Stimulated activated CD8-positive, alpha-beta memory T cell treated with anti-CD3 and anti-CD28 coated beads, Interleukin-4, amount 100 ng/mL, for 24 hours (primary cell): ENCODE results near the gene RAD54L.
"Not testable (repeated sequence)": the region's sequence is repeated elsewhere in the genome, so short reads cannot be mapped to it uniquely, and the experiment has no call there.

Experiments used
- DNase-seq: peaks from one replicate; pipeline ENCODE4 v3.0.0-alpha.2; 2020; ENCODE audit warnings: low read depth

The RAD54L gene

DNA sequence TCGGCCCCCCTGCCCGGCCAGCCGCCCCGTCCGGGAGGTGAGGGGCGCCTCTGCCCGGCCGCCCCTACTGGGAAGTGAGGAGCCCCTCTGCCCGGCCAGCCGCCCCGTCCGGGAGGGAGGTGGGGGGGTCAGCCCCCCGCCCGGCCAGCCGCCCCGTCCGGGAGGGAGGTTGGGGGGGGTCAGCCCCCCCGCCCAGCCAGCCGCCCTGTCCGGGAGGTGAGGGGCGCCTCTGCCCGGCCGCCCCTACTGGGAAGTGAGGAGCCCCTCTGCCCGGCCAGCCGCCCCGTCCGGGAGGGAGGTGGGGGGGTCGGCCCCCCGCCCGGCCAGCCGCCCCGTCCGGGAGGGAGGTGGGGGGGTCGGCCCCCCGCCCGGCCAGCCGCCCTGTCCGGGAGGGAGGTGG, 5.8 kb upstream of the RAD54L start:
- not testable (repeated sequence) for DNase-seq

DNA sequence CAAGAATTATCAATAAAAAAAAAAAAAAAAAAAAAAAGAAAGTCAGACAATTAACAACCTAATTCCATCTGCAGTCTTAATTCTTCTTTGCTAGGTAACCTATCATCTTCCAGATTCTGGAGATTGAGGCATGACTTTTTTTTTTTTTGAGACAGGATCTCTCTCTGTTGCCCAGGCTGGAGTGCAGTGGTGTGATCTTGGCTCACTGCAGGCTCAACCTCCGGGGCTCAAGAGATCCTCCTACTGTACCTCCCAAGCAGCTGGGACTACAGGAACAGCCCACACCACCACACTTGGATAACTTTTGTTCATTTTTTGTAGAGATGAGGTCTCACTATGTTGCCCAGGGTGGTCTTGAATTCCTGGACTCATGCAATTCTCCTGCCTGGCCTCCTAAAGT, 4.6 kb upstream of the RAD54L start:
- DNase-seq, result no peak

DNA sequence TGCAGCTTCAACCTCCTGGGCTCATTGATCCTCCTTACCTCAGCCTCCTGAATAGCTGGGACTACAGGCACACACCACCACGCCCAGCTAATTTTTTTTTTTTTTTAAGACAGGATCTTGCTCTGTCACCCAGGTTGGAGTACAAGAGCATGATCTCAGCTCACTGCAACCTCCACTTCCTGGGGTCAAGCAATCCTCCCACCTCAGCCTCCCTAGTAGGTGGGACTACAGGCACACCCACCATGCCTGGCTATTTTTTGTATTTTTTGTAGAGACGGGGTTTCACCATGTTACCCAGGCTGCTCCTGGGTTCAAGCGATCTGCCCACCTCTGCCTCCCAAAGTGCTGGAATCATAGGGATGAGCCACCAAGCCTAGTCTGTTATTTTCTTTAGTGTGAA, 3.7 kb upstream of the RAD54L start:
- DNase-seq, result not testable (repeated sequence)

DNA sequence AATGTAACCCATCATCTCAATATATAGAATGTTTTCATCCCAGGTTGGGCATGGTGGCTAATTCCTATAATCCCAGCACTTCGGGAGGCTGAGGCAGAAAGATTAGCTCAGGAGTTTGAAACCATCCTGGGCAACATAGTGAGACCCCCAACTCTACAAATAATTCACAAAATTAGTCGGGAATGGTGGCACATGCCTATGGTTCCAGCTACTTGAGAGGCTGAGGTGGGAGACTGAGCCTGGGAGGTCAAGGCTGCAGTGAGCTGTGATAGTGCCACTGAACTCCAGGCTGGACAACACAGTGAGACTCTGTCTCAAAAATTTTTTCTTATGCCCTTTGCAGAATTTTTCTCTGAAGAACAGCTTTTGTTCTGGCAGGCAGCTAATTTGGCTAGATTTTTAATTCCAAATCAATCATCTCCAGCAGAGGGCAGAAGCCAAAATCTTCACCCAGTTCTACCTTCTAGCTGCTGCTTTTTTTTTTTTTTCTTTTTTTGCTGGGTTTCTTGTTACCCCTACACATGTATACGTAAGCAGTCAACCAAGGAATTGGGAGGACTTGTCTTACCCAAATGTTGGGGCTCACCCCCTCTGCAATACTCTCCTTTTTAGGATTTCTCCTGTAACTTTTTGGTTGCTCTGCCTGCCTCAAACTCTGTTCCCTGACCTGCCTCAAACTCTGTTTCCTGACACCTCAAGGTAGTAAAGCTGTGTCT, 2.7 kb upstream of the RAD54L start:
- DNase-seq, result no peak

DNA sequence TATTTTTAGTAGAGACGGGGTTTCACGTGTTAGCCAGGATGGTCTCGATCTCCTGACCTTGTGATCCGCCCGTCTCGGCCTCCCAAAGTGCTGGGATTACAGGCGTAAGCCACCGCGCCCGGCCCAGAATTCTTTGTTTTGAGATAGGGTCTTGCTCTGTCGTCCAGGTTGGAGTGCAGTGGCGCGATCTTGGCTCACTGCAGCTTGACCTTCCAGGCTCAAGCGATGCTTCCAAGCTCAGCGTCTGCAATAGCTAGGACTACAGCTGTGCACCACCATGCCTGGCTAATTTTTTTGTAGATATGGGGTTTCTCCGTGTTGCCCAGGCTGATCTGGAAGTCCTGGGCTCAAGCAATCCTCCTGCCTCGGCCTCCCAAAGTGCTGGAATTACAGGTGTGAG, 1.4 kb upstream of the RAD54L start:
- not testable (repeated sequence) for DNase-seq

DNA sequence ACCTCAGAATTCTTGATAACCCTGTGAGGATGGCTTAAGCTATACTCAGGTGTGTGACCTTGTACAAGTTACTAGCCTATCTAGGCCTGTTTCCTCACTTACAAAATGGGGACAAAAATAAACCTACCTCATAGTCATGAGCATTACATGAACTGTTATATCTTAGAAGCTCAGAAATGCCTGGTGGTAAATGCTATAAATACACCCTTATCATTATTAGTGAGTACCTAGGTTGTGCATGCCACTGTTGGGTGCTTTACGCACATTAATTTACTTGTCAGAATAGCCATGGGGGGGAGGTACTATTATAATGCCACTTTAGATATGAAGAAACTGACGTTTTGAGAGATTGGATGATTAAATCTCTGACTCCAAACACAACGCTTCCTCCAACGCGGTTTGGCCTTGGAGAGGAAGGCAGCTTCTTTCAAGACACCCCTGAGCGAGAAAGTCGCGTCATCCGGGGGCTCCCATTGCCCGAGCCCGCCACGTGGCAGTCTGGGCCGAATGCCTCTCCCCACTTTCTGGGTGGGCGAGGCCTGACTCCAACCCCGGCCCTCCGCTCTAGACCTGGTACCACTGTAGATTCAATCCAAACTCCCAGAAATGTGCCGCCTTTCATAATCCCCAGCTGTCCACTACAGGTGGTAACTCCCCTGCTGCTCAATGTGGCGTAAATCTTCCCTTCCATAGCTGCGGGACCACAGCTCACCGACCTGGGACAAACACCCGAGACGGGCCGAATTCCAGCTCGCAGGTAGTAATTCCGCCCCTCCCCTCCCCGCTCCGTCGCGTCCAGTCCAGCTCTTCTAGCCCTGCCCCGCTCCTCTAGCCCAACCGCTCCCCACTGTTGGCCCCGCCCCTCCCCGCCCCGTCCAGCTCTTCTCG, 771 bp upstream of the RAD54L start:
- peak; percentile 49 for DNase-seq

DNA sequence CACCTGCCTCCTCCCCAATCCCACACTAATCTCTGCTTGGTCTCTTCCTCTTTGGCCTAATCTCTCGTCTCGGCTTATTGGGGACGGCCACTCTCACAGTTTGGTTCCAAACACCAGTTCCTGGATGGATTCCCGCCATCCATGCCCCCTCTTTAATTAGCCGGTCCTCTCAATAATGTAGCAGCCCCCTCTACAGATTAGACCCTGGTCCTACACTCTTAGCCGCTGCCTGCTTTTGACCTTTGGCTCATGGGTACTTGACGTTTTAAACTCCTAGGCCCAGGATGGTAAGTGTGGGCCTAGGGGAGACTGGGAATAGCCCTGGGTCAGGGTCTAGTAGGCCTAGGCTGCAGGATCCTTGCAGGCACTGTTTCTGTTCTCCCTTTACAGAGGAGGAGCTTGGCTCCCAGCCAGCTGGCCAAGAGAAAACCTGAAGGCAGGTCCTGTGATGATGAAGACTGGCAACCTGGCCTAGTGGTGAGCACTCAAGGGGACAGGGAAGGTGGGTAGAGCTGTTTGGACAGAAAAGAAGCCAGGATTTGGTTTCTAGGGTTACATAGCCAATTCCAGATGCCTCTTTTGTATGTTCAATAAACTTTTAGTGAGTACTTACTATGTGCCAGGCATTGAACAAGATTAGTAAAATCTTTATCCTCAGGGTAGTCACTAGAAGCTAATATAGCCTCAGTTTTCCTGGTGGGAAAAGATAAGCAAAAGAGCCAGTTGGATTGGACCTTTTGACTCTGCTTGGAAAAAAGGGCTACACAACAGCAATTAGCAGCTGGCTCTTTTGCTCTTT, 758 bp downstream of the RAD54L start:
- no peak for DNase-seq

DNA sequence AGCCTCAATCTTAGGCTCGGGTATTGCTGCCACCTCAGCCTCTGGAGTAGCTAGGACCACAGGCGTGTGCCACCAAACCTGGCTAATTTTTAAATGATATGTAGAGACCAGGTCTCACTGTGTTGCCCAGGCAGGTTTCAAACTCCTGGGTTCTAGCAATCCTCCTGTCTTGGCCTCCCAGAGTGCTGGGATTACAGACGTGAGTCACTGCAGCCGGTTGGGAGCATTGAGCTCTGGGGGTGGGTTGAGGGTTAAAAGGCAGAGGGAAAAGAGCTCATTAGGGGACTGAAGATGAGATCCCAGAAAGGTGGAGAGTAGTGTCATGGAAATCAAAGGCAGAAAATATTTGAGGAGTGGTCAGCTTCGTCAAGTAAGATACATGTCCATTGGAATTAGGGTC, 7.1 kb downstream of the RAD54L start:
- DNase-seq, result no peak

DNA sequence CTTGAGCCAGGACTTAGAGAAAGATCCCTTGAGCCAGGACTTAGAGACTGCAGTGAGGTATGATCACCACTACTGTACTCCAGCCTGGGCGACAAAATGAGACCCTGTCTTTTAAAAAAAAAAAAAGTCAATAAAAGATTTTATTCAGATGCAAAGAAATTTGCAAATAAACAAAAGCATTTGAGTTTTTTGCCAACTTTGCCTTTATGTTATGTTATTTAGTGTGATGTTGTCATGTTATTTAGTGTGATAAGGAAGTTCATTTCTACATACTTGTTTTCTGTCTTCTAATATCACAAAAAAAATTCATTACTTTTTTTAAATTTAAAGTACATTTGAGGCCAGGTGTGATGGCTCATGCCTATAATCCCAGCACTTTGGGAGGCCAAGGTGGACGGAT, 9.0 kb downstream of the RAD54L start:
- DNase-seq, result no peak

DNA sequence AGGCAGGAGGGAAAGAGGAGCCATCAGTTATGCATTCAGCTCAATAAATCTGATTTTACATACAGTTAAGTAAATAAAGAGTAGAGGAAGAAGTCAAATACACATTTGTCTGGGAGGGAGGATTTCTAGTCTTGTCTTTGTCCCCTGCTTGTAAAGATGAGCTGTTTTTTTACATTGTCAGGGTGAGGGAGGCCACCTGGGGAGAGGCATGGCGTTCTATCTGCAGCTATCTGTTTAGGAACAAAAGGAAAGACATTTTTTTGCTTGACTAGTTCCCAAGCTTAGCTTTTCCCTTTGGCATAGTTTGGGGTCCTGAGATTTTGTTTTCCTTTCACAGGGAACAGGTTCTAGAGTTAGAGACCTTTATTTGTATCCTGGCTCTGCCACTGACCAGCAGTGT, 14.9 kb downstream of the RAD54L start:
- no peak for DNase-seq

DNA sequence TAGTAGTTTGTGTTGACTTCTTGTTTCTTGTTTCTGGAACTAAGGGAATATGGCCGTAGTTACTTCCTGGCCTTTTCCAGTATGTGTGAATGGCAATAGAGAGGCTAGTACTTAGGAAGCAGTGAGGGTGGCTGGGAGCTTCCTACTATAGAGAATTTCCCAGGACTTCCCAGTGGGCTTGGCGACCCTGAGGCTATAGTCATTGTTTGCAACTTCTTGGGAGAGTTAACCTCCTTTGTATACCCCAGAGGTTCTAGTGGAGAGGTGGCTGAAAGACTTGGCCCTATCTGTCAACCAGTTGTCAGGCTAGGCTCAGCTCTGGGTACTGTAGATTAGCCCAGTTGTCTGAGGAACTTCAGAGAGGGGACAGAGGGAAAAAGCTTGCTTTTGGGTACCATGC, 15.6 kb downstream of the RAD54L start:
- no peak for DNase-seq

DNA sequence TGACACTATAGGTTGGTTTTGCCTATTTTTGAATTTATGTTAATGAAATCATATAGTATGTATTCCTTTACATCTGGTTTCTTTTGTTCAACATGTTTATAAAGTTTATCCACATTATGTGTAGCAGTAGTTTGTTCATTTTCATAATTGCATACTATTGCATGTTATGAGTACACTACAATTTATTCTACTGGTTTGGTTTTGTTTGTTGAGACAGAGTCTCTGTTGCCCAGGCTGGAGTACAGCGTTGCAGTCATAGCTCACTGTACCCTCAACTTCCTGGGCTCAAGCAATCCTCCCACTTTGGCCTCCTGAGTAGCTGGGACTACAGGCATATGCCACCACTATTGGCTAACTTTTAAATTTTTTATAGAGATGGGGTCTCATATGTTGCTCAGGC, 21.0 kb downstream of the RAD54L start:
- no peak for DNase-seq

DNA sequence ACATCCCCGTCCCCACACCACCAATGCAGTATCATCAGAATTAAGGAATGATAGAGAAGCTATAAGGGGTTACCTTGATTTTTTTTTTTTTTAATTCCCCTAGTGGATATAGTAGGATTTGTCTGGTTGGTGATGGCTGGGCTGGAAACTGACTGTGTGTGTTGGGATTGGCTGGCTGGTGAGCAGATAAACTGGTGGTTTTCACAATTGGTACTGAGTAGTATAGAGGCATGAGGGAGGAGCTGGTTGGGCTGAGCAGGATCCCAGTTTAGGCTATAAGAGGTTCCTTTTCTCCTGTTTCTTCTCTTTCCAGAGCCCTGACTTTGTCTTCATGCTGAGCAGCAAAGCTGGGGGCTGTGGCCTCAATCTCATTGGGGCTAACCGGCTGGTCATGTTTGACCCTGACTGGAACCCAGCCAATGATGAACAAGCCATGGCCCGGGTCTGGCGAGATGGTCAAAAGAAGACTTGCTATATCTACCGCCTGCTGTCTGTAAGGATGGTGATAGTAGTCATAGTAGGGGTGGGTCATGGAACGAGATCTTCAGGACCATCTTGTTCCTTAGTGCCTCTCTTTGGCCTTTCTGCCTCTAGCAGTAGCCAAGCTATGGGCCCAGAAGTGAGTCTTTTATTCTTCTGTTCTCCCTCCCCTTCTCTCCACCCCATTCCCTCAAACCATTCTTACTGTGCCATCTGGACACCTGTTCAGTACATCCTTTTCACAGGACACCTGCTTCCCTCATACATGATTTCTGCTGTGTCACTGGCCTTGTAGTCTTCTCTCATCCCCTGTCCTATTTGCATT, 26.9 kb downstream of the RAD54L start:
- DNase-seq, result no peak

DNA sequence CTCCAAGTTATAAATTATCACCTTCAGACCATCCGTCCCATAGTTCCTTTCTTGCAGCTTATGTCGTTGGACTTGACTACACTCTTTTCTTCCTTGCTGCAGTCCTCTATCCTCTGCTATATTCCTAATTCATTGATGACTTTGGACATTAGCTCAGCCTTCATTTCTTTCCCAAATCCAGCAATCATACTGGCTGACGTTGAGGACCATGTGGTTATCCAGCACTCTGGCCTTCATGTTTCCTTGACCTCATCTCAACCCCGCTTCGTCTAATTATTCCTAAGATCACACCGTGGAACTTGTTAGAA, 27.4 kb downstream of the RAD54L start:
- DNase-seq, result no peak

DNA sequence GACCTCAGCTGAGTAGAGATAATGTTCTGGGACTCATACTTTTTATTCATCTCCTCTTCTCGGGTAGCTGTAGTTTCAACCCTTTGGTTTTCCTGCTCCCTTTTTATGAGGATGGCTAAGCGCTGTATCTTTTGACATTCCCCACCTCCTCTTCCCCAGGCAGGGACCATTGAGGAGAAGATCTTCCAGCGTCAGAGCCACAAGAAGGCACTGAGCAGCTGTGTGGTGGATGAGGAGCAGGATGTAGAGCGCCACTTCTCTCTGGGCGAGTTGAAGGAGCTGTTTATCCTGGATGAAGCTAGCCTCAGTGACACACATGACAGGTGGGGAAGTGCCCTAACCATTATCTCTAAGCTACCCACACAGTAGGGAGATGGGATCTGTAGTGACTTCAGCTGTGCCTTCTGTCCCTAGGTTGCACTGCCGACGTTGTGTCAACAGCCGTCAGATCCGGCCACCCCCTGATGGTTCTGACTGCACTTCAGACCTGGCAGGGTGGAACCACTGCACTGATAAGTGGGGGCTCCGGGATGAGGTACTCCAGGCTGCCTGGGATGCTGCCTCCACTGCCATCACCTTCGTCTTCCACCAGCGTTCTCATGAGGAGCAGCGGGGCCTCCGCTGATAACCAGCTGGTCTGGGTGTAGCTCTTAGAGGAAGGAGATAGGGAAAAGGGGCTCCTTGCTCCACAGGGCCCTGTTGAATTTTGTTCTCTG, 30.3 kb downstream of the RAD54L start:
- no peak for DNase-seq

DNA sequence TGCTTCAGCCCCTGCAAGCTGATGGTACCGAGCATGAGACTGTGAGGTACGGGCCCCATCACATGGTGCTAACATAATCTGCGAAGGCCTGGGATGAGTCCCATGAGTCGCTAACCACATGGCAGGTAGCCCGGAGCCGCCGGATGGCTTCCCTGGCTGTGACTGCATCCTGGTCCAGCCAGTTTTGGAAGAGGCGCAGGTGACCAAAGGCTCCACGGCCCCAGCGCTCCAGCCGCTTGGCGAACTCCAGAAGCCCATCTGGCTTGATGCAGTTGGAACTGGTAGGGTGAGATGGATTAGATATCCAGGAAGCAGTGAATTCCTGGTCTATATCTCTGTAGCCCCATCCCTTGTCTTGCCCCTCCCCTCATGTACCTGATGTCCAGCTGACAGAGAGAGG, 31.2 kb downstream of the RAD54L start:
- DNase-seq, result no peak

DNA sequence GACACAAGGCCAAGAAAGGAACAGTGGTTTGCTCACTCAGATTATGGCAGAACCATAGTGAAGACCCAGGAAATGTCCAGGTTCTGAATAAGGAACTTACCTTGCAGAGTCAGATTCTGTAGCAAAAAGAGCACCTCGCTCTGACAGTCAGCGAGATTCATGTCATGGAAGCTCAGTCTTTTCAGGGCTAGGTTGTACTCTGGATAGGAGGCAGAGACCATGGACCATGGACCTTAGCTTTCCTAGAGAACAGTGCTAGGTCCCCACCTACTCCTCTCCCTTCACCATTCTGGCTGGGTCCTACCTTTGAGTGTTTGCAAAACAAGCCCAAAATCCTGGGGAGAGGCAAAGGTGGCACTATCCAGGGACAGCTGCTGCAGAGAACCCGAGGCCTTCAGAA, 32.5 kb downstream of the RAD54L start:
- DNase-seq, result no peak

DNA sequence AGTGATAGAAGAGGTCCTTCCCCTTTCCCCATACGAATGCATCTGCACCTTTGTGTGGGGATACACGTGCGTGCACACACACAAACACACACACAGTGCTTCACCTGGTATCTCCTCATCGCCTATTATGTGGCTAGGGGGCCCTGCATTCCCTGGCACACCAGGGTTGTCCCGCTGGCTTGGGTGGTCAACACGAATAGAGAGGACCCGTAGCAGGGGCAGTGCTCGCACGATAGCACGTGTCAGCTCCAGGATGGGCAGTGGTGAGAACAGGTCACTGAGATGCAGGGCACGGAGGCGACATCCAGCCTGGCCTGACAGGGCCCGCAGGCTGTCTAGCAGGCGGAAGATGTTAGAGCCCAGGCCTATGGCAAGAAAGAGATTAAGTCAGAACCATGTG, 33.5 kb downstream of the RAD54L start:
- DNase-seq, result no peak

DNA sequence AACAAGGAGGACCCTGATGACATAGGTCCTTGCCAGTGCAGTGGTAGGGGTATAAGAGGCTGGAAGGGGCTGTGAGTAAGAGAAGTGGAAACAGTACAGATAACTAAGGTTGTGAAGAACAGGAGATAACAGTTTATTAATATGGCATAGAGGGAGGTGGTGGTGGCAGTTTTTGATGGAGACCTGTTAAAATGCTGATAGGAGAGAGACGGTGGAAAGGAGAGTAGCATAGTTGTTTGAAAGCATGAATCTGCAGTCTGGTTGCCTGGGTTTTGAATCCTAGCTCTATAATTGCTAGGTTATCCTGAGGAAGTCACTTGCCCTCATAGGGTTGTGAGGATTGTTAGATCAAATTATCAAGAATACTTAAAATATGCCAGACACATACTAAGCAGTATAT, 36.5 kb downstream of the RAD54L start:
- no peak for DNase-seq

DNA sequence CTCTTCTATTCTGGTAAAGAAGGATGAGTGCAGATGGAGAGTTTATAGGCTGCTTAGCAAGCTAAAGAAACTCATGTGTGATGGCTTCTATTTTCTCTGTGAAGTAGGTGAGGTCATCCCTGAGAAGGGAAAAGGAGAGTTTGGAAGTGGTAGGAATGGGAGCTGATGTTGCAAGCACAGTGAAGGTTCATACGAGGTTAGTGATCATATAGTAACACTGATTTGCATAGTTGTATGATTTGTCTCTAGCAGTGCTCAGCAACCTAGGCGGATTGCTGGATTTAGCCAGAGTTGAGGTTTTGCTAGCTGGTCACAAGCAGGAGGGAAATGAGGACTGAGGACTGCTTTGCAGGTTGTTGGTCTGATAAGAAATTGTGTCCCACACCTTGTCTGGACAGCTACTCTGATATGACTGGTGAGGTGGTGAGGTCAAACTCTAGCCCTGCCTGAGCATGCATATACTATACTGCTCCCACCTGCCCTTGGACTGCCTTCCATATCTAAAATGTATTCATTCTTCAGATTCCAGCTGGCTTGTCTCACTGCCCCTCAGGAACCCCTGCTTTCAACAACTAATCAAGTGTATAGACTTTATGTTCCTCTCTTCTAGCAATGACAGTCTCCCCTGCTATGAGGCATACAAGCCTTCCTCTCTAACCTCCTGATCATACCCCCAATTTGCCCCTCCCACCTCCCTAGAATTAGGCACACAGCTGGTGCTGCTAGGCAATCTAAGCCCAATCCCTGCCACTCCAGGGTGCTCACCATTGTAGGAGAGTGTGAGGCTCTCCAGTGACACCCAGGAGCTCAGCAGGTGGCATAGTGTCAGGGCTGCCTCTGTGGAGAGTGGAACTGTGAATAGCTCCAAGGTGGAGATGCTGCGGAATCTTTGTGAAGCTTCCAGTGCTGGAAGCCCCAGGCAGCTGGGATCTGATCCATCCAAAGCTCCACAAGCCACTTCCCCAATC, 37.3 kb downstream of the RAD54L start:
- DNase-seq, result no peak
